Right renal pelvis (tissue), 4 donors: ENCODE results near the gene NANOGP8. TPM values are rescaled to one million over a fixed set of nuclear protein-coding genes. Genes with fewer than 3 reads are reported as not detected.

Experiments used
- DNase-seq, 4 donors: peaks; one replicate each; pipeline ENCODE4 v3.0.0-alpha.2; 2013; ENCODE audit warnings: low read depth in 4 of 4, low spot score in 3 of 4, missing footprints in 1 of 4
- polyA plus RNA-seq, 4 donors: library from polyadenylated mRNA; unstranded; fragments of 120-200 nt; gene quantifications; one replicate each; pipeline ENCODE4 v1.2.1, GENCODE V29; 2013; ENCODE audit not compliant: insufficient read length in 4 of 4

NANOGP8 gene
- polyA plus RNA-seq, 4 donors: 0.16 to 0.29 (median 0.21) TPM; not detected in 1

DNA sequence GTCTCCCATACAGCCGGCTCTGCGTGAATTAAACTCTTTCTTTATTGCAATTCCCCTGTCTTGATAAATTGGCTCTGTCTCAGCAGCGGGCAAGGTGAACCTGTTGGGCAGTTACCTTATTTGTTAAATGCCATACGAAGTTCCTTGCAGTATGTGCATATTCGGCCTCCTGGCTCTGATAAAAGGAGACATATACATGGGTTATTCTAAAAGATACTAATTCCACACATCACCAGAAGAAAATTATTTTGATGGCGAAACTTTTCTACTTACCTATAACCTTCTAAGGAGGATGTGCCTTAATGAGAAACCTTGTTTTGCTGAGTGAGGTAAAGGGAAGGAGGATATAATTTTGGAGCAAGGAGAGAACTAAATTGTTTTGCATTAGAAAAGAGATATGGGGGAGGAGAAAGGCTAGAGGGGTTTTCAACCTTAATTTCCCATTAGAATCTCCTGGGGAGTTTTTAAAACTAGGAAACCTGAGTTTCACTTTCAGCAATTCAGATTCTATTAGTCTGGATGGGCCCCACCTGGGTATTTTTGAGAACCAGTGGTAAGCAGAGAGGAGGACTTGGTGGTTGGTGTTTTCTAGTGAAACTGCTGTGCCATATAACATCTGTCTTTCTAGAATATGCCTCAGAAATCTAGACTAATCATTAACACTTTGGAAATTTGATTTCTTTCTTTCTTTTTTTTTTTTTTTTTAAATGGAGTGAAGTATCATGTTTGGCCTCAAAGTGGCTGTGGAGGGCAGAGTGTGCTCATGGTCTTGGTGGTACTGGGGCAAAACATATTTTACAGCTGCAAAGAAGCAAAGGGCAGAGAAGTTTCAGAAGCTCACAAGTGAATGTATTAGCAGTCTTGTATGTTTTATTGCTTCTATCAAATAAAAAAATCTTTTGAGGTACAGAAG lies 23.0 kb downstream of the NANOGP8 start:
- DNase-seq: no peak

DNA sequence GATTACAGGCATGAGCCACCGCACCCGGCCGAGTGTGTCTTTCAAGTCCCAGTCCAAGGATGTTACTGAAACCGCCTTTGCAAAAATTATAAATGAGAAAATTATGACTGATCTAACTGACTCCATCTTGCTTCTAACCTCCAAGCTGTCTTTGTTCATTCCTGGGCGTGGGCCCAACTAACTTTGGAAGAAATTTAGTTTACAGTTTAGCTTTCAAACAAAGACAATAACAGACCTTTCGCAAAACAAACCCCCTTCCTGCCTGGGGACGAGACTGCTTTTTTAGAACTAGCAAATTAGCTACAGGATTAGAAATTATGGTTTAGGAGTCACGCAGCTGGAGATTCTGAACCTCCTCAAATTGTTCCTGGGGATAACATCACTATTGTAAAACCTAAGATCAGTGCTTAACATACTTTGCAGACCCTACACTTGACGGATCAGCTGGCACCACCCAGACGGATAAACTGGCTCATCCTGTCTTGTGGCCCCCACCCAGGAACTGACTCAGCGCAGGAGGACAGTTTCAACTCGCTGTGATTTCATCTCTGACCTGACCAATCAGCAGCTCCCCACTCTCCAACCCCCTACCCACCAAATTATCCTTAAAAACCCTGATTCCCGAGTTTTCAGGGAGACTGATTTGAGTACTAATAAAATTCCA lies 23.8 kb downstream of the NANOGP8 start:
- DNase-seq: no peak

DNA sequence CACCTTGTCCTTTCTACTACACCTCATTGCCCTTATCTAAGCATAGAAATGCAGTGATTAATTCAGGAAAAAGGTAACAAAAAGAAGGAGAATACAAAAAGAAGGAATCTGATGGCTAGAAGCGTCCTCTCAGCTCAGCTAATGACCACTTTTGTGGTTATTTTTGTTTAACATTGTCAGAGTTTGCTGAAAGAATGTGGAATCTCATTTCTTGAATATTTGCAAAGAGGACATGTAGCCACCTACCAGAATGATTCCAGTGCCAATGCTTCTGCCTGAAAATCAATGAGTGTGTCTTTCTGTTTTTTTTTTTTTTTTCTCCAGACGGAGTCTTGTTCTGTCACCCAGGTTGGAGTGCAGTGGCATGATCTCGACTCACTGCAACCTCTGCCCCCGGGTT lies 24.5 kb downstream of the NANOGP8 start:
- no peak for DNase-seq

DNA sequence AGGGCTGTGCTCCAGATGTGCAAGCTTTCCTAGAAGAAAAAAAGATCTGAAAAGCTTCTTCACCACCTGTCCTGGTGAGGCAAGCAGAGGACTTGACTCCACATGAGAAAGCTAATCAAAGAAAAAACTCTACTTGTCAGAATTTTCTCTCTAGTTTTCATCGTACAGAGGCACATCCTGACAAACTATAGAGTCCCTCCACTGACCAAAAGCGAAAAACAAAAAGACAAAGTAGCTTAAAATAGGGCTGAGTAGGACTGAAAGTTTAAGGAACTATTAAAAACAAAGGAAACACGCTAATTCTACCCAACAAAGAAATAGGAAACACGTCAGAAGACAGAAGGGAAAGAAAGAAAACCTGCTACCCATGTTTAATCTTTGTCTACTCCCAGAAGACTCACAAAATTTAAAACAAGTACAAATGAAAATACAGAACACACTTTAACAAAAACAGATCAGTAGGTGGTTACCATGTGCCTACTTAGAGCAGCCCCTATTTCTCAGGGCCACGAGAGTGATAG lies 26.5 kb downstream of the NANOGP8 start:
- no peak for DNase-seq

DNA sequence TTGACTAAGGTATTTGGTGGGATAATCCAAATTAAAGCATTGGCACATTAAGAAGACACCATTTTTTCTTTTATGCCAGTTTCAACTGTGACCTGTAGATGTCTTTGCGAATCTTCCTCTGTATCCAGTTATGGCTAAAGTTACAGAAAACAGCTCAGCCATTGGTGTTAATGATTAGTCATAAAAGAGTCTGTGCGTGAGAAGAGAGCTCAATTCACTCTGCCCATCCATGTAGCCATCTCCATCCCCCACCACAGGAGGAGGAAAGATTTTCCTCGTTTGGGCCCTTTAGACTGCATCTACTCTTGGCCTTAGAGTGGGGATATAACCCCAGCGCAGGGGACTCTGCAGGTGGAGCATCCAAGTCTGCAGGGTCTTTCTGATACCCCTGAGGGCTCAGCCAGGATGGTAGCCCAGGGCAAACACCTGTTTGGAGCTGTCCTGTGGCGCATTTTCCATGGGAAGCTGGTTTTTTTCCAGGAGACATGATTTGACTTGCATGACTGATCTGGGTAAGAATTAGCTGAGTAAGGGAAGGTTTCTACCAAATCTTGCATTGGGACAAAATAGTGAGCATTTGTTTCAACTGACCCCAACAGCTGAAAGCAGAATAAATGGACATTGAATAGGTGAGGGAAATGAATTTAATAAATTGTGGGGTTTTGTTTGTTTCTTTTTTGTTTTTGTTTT lies 29.5 kb downstream of the NANOGP8 start:
- DNase-seq: no peak

DNA sequence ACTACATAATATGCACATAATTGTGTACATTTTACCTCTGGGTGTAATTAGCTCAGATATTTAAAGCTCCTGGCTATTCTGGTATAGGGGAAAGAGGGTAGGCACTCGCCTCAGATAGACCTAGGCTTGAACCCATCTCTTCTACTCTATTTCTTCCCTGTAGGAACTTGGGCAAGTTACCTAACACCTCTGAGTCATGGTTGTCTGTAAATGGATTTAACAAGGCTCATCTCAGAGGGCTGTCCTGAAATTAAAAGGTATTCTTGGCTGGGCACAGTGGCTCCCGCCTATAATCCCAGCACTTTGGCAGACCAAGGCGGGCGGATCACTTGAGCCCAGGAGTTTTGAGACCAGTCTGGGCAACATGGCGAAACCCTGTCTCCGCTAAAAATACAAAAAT lies 30.7 kb downstream of the NANOGP8 start:
- DNase-seq: no peak

DNA sequence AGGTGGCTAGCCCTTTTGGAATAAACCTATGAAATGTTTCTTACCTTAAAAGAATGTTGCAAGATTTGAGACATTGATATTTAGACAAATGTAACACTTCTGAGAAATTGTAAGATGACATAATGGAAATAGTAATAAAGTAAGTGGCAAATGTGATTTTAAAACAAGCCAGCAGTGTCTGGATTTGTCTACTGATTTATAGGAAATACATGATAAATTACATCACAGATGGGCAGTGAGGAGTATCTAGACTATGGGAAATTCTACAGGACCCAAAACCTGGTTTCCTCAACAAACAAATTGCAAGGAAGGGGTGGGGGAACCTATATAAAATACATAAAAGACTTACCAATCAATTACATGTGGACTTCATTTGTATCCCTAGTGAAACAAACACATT lies 37.1 kb downstream of the NANOGP8 start:
- DNase-seq: no peak

DNA sequence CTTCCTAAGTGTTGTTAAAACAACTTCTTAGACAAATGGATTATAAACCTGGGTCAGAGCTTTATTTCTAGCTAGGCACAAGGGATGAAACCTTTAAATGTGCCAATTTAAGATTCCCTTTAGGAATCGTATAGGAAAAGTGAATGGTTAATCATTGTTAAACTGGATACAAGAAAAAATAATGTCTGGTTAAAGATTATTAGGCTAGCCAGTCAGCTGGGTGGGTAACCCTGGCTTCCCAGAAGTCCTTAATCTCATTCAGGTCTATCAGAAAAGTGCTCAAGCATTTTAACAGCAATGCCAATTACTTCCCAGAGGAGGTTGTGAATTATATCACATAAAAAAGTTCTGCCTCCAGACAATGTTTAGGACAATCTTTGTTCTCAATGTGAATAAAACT lies 37.6 kb downstream of the NANOGP8 start:
- no peak for DNase-seq

DNA sequence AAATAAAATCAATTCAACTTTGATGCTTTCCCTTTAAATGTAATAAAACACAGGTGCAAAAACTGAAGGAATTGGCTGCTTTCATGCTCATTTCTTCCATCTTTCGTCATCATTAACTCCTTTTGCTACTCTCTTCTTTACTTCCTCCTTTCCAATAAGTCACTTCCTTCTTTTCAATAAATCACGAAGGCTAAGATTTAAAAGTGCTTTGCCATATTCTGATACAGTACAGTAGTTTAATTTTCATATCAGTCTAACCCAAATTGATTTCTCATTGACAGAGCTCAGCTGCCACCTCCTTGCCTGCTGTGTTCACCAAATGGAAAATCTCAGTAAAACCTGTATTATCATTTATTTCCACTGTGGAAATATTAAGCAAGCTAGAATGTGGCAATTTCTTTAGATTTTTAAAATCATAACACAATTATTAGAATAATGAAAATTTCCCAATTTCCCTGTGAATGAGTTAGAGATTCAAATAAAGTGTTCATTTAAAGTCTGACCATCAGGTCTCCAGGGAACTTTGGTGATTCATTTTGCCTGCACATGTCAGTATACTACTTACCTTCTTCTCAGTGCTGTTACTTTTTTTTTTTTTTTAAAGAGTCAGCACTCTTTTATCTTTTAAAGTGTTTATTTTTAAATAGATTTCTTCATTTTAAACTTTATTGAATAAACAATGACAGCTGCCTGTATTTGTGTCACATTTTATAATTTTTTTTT lies 41.6 kb downstream of the NANOGP8 start:
- no peak for DNase-seq

DNA sequence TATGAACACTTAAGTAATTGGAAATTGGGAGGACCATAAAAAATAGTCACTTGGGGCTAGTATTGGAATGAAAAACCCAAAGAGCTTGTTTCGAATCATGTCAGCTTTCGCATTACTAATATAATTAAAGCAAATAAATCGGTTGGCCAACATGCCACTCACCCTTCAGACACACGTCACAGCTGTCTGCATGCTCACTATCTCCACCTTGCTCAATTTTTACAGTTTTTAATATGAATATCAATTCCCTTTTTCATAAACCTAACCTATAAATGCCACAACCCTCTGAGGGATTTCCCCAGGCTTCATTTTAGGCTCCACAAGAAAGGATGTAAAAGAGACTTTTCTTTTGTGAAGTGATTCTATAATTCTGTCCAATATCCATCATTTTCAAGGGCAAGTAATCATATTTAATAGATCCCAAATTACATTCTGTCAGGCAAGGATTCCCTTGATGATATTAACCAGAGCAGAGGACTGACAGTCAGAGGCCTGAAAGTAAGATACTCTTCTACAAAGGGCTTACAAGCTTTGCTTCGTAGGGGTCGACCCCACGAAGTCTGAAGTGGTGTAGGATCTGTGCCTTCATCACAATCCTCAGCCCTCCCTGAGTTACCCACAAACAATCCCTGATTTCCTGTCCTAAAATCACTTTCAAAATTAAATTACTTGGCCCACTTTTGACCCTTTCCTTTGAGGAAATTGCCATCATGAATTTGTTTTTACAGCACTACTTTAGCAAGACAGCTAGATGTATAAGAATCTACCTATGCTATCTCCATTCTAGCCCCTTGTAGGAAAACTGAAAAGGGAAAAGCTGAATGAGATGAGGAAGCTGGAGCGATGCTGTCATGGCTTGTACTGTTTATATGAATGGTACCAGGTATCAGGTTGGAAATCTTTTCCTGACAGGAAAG lies 44.5 kb downstream of the NANOGP8 start:
- DNase-seq: no peak

DNA sequence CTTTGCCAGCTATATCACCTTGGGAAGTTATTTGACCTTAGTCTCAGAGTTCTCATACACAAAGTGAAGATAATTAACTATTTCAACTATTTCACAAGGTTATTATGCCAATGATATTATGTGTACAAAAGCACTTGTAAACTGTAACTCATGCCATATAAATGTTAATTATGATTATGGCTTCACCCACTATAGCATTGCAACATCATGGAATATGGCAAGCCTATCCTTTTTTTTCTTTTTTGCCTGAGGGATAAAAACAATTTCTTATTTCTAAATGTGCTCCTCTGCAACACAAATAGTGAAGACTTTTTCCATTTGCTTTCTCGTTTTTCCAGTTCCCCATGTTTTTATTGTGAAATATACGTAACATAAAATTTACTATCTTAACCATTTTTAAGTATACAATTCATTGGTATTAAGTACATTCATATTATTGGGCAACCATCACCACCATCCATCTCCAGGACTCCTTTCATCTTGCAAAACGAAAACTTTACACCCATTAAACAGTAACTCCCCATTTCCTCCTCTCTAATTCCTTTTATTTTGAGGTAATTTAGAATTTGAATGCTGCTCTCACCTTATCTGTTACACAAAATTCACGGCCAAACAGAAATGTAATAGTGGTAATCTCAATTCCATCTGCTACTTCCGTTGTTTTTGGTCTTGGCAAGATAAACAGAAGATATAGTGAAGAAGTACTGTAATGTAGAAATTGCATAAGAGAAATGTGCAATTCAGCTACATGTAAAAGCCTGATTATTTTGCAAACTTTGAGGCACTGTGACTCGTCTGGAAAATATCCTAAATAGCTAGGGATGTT lies 46.3 kb downstream of the NANOGP8 start:
- DNase-seq: no peak

Other genes with a start within 250 kb of the NANOGP8 start
- 10 to 100 TPM; 38.7 to 50.1 (median 46.4) TPM for gene AQR, start 115.6 kb downstream of the NANOGP8 start, polyA plus RNA-seq
- gene ZNF770, start 97.0 kb downstream of the NANOGP8 start, polyA plus RNA-seq: 10 to 100 TPM; 56.0 to 76.4 (median 75.1) TPM